Natural killer cell (primary cell): ENCODE data around the gene IGF2. TPM values are rescaled to one million over a fixed set of nuclear protein-coding genes. Genes with fewer than 3 reads are reported as not detected.

Experiments used
- ATAC-seq, 3 donors: fragments of 150-1000 bp in 2 of 3; fragments of 200-7000 bp in 1 of 3; cut with Tn5 transposase; 1 replicate in 1 of 3; 2 replicates in 2 of 3; pipeline ENCODE4 v1.10.0; 2021; ENCODE audit warnings: mild to moderate bottlenecking in 2 of 3, moderate library complexity in 2 of 3
- DNase-seq, 2 donors: peaks; one replicate each; pipeline versions ENCODE4 v3.0.0 to v3.0.0-alpha.2; 2013 to 2021; ENCODE audit warnings: mixed read lengths in 1 of 2
- H3K27ac ChIP-seq: one replicate; pipeline ENCODE4 v1.5.1; 2013; ENCODE audit warnings: mild to moderate bottlenecking, low read length
- H3K27me3 ChIP-seq: one replicate; pipeline ENCODE4 v1.6.1; 2013; ENCODE audit warnings: low read length; ENCODE audit not compliant: control insufficient read depth, insufficient read depth
- H3K36me3 ChIP-seq: one replicate; pipeline ENCODE4 v1.6.1; 2013; ENCODE audit warnings: low read length; ENCODE audit not compliant: control insufficient read depth, insufficient read depth
- H3K4me1 ChIP-seq: one replicate; pipeline ENCODE4 v1.6.1; 2013; ENCODE audit warnings: low read length; ENCODE audit not compliant: control insufficient read depth, insufficient read depth
- H3K4me3 ChIP-seq: one replicate; pipeline ENCODE4 v1.5.1; 2013; ENCODE audit warnings: low read length
- H3K9me3 ChIP-seq: one replicate; pipeline ENCODE4 v1.6.1; 2013; ENCODE audit warnings: low read length; ENCODE audit not compliant: control insufficient read depth, insufficient read depth
- H3K27ac Mint-ChIP-seq, 2 donors: one replicate each; pipeline ENCODE4 v1.8.0; 2022; ENCODE audit warnings: mild to moderate bottlenecking in 2 of 2, mixed read lengths in 2 of 2, moderate library complexity in 1 of 2
- H3K27me3 Mint-ChIP-seq, 2 donors: one replicate each; pipeline ENCODE4 v1.8.0; 2022; ENCODE audit warnings: low read depth in 2 of 2, mixed read lengths in 2 of 2
- H3K36me3 Mint-ChIP-seq: one replicate; pipeline ENCODE4 v1.8.0; 2022; ENCODE audit warnings: mixed read lengths
- H3K4me1 Mint-ChIP-seq, 2 donors: one replicate each; pipeline ENCODE4 v1.8.0; 2022; ENCODE audit warnings: mixed read lengths in 2 of 2
- H3K4me3 Mint-ChIP-seq: one replicate; pipeline ENCODE4 v1.8.0; 2022; ENCODE audit warnings: mild to moderate bottlenecking, moderate library complexity, mixed read lengths
- H3K9me3 Mint-ChIP-seq, 2 donors: one replicate each; pipeline ENCODE4 v1.8.0; 2022; ENCODE audit warnings: mixed read lengths in 2 of 2
- CTCF ChIP-seq: fragments of 200-600 bp; IDR thresholded peaks from one replicate; pipeline ENCODE4 v1.8.0; 2022; ENCODE audit warnings: antibody characterized with exemption
- WGBS: methylation state at CpG from one replicate; pipeline ENCODE4 v1.1.7; 2013; ENCODE audit warnings: missing lambda C conversion rate; ENCODE audit not compliant: insufficient coverage; 5-methylcytosine and 5-hydroxymethylcytosine counted together
- intact Hi-C: fragments of 100-400 bp; cut with micrococcal nuclease; formaldehyde crosslinking; loops from one replicate; pipeline ENCODE4 v1.14.2; 2022
- total RNA-seq, 4 donors: library from RNA; stranded (reverse); fragments of 120-200 nt in 1 of 4; gene quantifications; one replicate each; pipeline versions ENCODE4 v1.2.3 to v1.2.4, GENCODE V29; 2013 to 2022

The IGF2 gene
- total RNA-seq, 3 donors from 2014 or later (not counting 1 experiment from before 2014, with no cell fraction given), result not detected

DNA sequence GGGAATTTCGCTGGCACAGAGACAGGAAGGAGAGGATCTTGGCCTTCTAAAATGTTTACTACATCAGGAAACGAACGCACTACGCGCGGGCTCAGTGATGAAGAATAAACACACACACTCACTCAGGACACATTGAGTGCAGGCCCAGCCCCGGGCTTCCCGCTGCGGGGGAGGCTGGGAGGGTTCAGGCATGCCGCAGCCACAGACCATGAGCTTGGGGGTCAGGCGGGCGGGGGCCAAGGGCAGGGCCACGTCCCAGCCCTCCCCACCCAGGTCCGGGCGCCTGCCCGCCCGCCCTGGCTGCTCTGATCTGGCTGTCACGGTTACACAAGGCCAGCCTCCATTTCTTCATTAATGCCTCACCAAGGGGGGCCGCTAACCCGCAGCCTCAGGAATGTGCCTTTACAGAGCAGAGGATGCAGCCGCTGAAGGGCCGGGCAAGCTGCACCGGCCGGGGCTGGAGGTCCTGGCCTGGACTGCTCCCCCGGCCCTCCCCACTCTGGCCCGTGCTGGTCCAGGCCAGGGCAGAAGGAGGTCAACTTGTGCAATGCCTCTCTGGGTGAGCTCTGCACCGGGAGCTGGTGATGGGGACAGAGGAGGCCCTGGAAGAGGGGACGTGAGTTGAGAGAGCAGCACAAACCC, 41.7 kb downstream of the IGF2 start:
- Histone ChIP-seq H3K4me1 (peaks cover 9% of the 10 kb centered on the region), H3K27me3 (peaks cover 3% of the 10 kb centered on the region), H3K9me3 (no peaks in the 10 kb centered on the region), H3K36me3 (no peaks in the 10 kb centered on the region), H3K4me3 (no peak overlapping the region), H3K27ac (no peak overlapping the region)
- peaks cover 0 to 4% of the 10 kb centered on the region in 2 donors for H3K4me1 Mint-ChIP-seq
- no peak for ATAC-seq
- H3K4me3 Mint-ChIP-seq, result no peak overlapping the region
- no peaks in the 10 kb centered on the region for H3K9me3 Mint-ChIP-seq
- no peaks in the 10 kb centered on the region for H3K36me3 Mint-ChIP-seq
- H3K27me3 Mint-ChIP-seq, result peaks cover 0 to 10% of the 10 kb centered on the region in 2 donors
- WGBS, result 83% methylated on average over 28 of the region's 28 CpGs
- H3K27ac Mint-ChIP-seq, result no peak overlapping the region
- no peak for DNase-seq
- TF ChIP-seq CTCF, result no peak
- intact Hi-C loops, result no loop called here

DNA sequence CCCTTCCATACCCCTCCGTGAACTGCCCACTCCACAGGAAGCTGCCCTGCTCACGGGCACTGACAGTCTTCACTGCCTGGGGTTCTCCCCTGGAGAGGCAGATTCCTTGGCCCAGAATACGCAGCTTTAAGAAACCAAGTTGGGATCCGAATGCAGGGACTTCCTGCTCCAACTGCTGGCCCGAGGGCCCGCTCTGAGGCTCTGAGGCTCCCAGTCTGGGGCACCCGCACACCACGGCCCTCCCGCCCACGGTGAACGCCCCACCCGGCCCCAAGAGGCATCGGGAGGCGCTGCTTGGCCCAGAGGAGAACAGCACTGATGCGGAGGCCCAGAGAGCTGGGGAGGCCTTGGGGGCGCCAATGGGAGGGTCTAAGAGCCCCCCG, 42.3 kb downstream of the IGF2 start:
- Histone ChIP-seq H3K27me3 (peaks cover 5% of the 10 kb centered on the region), H3K36me3 (no peaks in the 10 kb centered on the region), H3K4me3 (no peak overlapping the region), H3K4me1 (peaks cover 10% of the 10 kb centered on the region), H3K27ac (no peak overlapping the region), H3K9me3 (no peaks in the 10 kb centered on the region)
- intact Hi-C loops, result no loop called here
- no peaks in the 10 kb centered on the region for H3K36me3 Mint-ChIP-seq
- no peaks in the 10 kb centered on the region for H3K9me3 Mint-ChIP-seq
- H3K4me1 Mint-ChIP-seq, result peaks cover 0 to 4% of the 10 kb centered on the region in 2 donors
- 88% methylated on average over 17 of the region's 17 CpGs for WGBS
- H3K27ac Mint-ChIP-seq, result no peak overlapping the region
- no peak for DNase-seq
- H3K4me3 Mint-ChIP-seq, result no peak overlapping the region
- TF ChIP-seq CTCF, result no peak
- H3K27me3 Mint-ChIP-seq, result peaks cover 0 to 7% of the 10 kb centered on the region in 2 donors
- ATAC-seq, result no peak

GRCh38 chr11:2096011-2096918, 42.9 kb downstream of the IGF2 start:
- TF ChIP-seq CTCF, result no peak
- intact Hi-C loops, result no loop called here
- Mint-ChIP-seq H3K36me3 (no peaks in the 10 kb centered on the region), H3K4me1 (peaks cover 0 to 4% of the 10 kb centered on the region in 2 donors), H3K4me3 (no peak overlapping the region), H3K27me3 (peaks cover 0 to 7% of the 10 kb centered on the region in 2 donors), H3K27ac (no peak overlapping the region), H3K9me3 (no peaks in the 10 kb centered on the region)
- Histone ChIP-seq H3K4me1 (peaks cover 10% of the 10 kb centered on the region), H3K27ac (no peak overlapping the region), H3K9me3 (no peaks in the 10 kb centered on the region), H3K36me3 (no peaks in the 10 kb centered on the region), H3K4me3 (no peak overlapping the region), H3K27me3 (peaks cover 5% of the 10 kb centered on the region)
- ATAC-seq (no peak), DNase-seq (no peak)
- WGBS, result 89% methylated on average over 17 of the region's 19 CpGs
